Right renal pelvis (tissue), 4 donors: ENCODE results near the gene INCENP. TPM values are rescaled to one million over a fixed set of nuclear protein-coding genes. Genes with fewer than 3 reads are reported as not detected.
"Not testable (repeated sequence)": the region's sequence is repeated elsewhere in the genome, so short reads cannot be mapped to it uniquely, and the experiment has no call there.

ENCODE experiments used
- DNase-seq, 4 donors: peaks; one replicate each; pipeline ENCODE4 v3.0.0-alpha.2; 2013; ENCODE audit warnings: low read depth in 4 of 4, low spot score in 3 of 4, missing footprints in 1 of 4
- polyA plus RNA-seq, 4 donors: library from polyadenylated mRNA; unstranded; fragments of 120-200 nt; gene quantifications; one replicate each; pipeline ENCODE4 v1.2.1, GENCODE V29; 2013; ENCODE audit not compliant: insufficient read length in 4 of 4

The INCENP gene
- polyA plus RNA-seq, result 10 to 100 TPM; 34.6 to 39.1 (median 36.1) TPM

GRCh38 chr11:62123669-62124185 is at the start of gene INCENP:
INCENP (plus strand) TSS chr11:62124011; CDS start chr11:62128162, 4,151 bp downstream.
- DNase-seq, result peak; percentile 86 to 99 (median 96)

DNA sequence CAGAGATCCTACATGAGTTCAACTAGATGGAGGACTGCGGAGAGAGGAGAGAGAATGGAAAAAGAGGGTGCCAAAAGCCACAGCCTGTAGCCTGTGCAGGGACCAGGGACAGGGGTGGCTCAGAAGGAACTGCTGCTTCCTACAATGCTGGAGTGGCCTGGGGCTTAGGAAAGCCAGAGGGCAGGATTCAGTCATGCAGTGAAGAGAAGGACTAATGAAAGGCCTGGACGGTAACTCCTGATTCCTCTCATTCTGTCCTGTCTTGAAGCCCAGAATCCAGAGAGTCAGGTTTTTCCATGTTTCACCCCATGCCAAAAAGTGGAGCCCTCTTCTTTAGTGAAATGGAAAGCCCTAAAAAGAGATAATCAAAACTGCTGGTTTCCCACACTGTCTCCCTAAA is 48.4 kb upstream of the INCENP start:
- DNase-seq, result no peak

- DNase-seq, result no peak
These were observed 46.7 kb upstream of the INCENP start for GRCh38 chr11:62077132-62077531.

DNA sequence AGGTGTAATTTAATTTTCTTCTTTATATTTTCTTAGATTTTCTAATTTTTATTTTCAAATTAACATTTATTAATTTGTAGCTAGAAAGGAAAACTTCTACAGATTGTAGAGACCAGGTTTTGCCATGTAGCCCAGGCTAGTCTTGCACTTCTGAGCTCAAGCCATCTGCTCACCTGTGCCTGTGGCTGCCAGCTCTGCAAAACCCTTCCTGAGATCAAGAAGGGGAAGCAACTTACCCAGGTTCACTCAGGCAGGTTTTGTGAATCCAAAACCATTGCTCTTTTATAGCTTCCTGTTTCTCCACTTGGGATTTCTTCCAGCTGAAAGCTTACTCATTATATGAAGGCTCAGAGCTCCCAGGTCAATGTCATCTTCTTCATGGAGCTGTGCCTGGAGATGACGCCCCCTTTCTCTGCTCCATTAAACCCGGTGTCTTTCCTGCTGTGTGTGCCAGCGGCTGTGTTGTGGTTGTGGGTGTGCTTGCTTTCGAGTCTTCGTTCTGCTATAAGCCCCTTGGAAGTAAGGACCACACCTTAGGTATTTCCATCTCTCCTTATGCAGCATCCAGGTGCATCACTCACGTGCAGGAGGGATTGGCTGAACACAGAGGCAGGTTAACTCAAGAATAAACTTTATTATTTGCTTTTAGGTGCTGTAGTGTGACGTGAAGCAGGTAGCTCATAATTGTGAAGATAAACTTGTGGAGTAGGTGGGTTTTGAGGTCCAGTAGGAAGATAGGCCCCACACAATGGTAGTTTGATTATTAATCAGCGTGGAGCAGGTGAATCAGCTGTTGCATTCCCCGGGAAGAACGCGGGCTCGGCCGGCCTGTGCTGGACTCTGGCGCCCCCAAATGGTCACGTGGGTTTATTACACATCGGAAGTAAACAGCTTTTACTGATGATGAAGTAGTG is 42.2 kb upstream of the INCENP start:
- peak in 2 of 4 donors; percentile 43 to 65 for DNase-seq

DNA sequence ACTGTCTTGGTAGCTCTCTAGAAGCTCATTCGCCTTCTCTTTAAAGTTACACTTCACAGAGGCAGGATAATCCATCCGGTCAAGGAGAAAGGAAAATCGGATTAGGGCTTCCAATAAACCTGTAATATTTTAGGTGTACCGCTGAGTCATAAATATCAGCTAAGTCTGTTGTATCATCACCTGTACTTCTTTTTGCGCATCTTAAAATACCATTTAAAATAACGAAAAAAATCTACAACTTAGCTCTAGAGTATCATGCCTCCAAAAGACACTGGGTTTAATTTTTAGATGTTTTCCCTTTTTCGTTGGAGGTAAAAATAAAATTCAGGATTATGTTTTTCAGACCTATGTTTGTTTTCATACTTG is 41.5 kb upstream of the INCENP start:
- no peak for DNase-seq

DNA sequence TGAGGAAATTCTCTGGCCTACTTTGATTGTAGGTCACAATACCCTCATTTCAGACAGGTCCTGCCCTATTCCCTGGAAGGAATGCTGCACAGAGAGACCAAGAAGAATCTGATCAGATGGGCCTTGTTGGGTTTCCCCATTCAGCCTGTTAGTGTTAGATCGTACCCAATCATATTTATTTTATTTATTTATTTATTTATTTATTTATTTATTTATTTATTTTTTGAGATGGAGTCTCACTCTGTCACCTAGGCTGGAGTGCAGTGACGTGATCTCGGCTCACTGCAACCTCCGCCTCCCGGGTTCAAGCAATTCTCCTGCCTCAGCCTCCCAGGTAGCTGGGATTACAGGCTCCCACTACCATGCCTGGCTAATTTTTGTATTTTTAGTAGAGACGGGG is 39.0 kb upstream of the INCENP start:
- not testable (repeated sequence) for DNase-seq

- DNase-seq, result no peak
These were observed 36.1 kb upstream of the INCENP start for GRCh38 chr11:62087694-62088093.

DNA sequence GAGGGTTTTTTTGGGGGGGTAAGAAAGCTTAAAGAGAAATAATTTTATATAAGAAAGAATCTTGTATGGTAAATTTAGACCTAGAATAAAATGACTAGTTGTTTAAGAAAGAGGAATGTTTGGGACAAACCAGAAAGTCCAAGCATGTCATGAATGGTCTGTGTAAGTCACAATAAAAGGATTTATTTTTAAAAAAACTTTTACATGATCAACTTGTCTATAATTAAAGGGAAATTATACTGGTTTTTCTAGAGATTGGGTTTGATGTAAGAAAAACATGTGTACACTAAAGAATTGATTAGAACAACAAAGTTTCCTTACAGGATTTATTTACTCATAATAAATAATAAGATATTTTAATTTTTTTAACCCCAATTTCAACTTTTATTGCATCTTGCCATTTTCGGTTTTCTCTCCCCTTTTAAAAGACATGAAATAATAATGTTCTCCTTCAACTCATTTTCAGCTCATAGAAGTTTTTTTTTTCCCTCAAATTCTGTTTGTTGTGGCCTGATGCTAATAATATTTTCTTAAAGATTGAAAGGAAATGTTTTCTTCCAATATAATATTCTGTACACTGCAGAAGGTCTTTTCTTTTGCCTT is 35.4 kb upstream of the INCENP start:
- DNase-seq, result no peak

GRCh38 chr11:62103141-62103540 is 20.7 kb upstream of the INCENP start:
- DNase-seq, result no peak

- DNase-seq, result no peak
These were observed 19.8 kb upstream of the INCENP start for GRCh38 chr11:62103986-62104385.

- DNase-seq, result no peak
These were observed 18.8 kb upstream of the INCENP start for GRCh38 chr11:62104816-62105653.

DNA sequence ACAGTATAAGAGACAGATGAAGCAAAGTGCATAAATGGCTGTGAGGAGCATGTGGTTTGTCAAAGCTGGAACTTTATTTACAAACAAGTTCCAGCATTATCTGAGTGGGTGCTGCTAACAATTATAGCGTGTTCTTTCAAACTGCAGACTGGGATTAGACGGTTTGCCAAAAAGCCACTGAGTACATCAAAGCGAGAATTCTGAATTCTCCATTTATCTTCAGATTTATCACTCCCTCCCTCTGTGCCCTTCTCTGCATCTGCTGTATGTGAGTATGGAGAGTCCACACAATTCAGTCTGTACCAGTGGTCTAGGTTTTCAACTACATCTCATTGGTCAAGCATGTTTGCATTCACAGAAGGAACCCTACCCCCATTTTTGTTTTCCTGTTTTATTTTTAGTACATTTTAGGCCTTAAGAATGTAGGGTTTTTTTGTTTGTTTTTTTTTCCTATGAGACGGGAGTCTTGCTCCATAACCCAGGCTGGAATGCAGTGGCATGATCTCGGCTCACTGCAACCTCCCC is 18.1 kb upstream of the INCENP start:
- DNase-seq, result no peak

- peak in 1 of 4 donors; percentile 48 for DNase-seq
These were observed 15.6 kb upstream of the INCENP start for GRCh38 chr11:62108017-62108750.

DNA sequence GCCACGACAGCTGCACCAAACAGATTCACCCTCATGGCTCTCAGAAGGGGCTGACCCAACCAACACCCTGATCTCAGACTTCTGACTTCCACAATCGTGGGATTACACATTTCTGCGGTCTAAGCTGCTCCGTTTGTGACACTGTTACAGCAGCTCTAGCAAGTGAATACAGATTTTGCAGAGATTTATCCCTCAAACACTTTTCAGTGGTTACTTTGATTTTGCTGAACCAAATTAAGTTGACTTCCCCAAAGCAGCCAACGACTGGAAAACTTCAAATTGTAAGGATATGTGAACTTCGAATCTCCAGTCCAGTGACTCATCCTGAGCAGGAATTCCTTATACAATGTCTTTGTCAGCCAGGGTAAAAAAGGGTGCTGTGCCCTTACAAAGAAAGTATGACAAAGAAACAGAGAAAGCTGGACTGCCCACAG is 14.8 kb upstream of the INCENP start:
- DNase-seq, result no peak

DNA sequence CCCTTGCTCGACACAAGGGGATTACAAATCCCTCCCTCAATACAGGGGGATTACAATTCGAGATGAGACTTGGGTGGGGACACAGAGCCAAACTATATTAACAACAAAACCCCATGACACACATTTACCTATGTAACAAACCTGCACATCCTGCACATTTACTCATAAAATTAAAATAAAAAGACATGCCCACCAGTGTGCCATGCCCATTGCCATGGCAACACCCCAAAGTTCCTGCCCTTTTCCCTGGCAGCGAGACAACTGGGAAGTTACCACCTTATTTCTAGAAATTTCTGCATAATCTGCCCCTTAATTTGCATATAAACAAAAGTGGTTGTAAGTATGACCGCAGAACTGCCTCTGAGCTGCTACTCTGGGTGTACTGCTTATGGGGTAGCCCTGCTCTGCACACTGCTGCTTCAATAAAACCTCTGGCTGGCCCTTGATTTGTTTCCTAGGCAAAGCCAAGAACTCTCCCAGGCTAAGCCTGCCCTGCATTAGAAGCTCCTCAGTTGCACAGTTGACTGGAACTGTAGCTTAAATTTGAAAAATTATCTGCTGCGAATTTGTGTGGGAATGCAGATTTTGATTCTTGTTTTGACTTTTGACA is 8.6 kb upstream of the INCENP start:
- no peak for DNase-seq

GRCh38 chr11:62116451-62116850 is 7.4 kb upstream of the INCENP start:
- no peak for DNase-seq

DNA sequence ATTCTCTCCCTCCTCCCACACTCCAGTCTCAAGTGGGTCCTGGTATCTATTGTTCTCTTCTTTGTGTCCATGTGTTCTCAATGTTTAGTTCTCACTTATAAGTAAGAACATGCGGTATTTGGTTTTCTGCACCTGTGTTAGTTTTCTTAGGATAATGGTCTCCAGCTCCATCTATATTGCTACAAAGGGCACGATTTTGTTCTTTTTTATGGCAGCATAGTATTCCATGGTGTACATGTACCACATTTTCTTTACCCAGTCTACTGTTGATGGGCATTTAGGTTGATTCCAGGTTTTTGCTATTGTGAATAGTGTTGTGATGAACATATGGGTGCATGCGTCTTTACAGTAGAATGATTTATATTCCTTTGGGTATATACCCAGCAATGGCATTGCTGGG is 4.2 kb upstream of the INCENP start:
- DNase-seq, result no peak

GRCh38 chr11:62120001-62120400 is 3.8 kb upstream of the INCENP start:
- no peak for DNase-seq

- DNase-seq, result no peak
These were observed 3.4 kb upstream of the INCENP start for GRCh38 chr11:62120431-62120830.
